HG02981 (cell line): ENCODE data around the gene DDX41.
"Not testable (repeated sequence)": the region's sequence is repeated elsewhere in the genome, so short reads cannot be mapped to it uniquely, and the experiment has no call there.

Experiments
- ATAC-seq: cut with Tn5 transposase; IDR thresholded peaks from one replicate; pipeline ENCODE4 v1.9.1; 2021; ENCODE audit warnings: mild to moderate bottlenecking, moderate library complexity; ENCODE audit not compliant: unreplicated experiment

DDX41 gene

GRCh38 chr5:177537389-177538361 is 20.9 kb upstream of the DDX41 start:
- no peak for ATAC-seq

GRCh38 chr5:177536386-177536785 is 19.6 kb upstream of the DDX41 start:
- ATAC-seq, result no peak

GRCh38 chr5:177535125-177535524 is 18.4 kb upstream of the DDX41 start:
- ATAC-seq, result no peak

- not testable (repeated sequence) for ATAC-seq
These were observed 17.7 kb upstream of the DDX41 start for GRCh38 chr5:177534433-177534832.

- ATAC-seq, result no peak
These were observed 14.6 kb upstream of the DDX41 start for GRCh38 chr5:177531209-177531940.

GRCh38 chr5:177530638-177531037 is 13.9 kb upstream of the DDX41 start:
- ATAC-seq, result no peak

- ATAC-seq, result no peak
These were observed 12.8 kb upstream of the DDX41 start for GRCh38 chr5:177529247-177530203.

GRCh38 chr5:177528631-177529030 is 11.9 kb upstream of the DDX41 start:
- ATAC-seq, result no peak

GRCh38 chr5:177527595-177527994 is 10.8 kb upstream of the DDX41 start:
- ATAC-seq, result no peak

GRCh38 chr5:177526791-177527190 is 10.0 kb upstream of the DDX41 start:
- ATAC-seq, result no peak

GRCh38 chr5:177526191-177526590 is 9.4 kb upstream of the DDX41 start:
- ATAC-seq, result no peak

- no peak for ATAC-seq
These were observed 8.3 kb upstream of the DDX41 start for GRCh38 chr5:177524941-177525655.

GRCh38 chr5:177524539-177524900 is 7.8 kb upstream of the DDX41 start:
- ATAC-seq, result no peak

GRCh38 chr5:177523711-177524538 is 7.2 kb upstream of the DDX41 start:
- ATAC-seq, result no peak

GRCh38 chr5:177520916-177521513 is 4.3 kb upstream of the DDX41 start:
- no peak for ATAC-seq

GRCh38 chr5:177520271-177520670 is 3.5 kb upstream of the DDX41 start:
- ATAC-seq, result no peak

- ATAC-seq, result no peak
These were observed 2.9 kb upstream of the DDX41 start for GRCh38 chr5:177519463-177520235.

- ATAC-seq, result no peak
These were observed 1.2 kb downstream of the DDX41 start for GRCh38 chr5:177515580-177515979.
